HG03045 (cell line): ENCODE measurements around the gene OPRL1.

Source experiments
- ATAC-seq: cut with Tn5 transposase; IDR thresholded peaks from one replicate; pipeline ENCODE4 v1.9.1; 2021; ENCODE audit warnings: mild to moderate bottlenecking, moderate library complexity; ENCODE audit not compliant: unreplicated experiment

The OPRL1 gene

GRCh38 chr20:64080013-64080812 lies at the start of gene OPRL1:
Gene OPRL1 (plus strand): TSS chr20:64080082. CDS start chr20:64092721, 12,639 bp downstream.
- ATAC-seq, result no peak

- no peak for ATAC-seq
Measured at GRCh38 chr20:64030371-64031134, 49.3 kb upstream of the OPRL1 start.

- no peak for ATAC-seq
Measured at GRCh38 chr20:64031822-64032314, 48.0 kb upstream of the OPRL1 start.

GRCh38 chr20:64032706-64033624 lies 46.9 kb upstream of the OPRL1 start:
- no peak for ATAC-seq

GRCh38 chr20:64033981-64034493 lies 45.8 kb upstream of the OPRL1 start:
- ATAC-seq, result no peak

GRCh38 chr20:64035066-64035932 lies 44.6 kb upstream of the OPRL1 start:
- ATAC-seq, result no peak

- ATAC-seq, result no peak
Measured at GRCh38 chr20:64035933-64036345, 43.9 kb upstream of the OPRL1 start, which contains the start of gene C20orf204. Gene C20orf204 (plus strand): TSS chr20:64036182. CDS start chr20:64036324, 142 bp downstream.

- no peak for ATAC-seq
Measured at GRCh38 chr20:64036346-64037198, 43.3 kb upstream of the OPRL1 start.

GRCh38 chr20:64037199-64037497 lies 42.7 kb upstream of the OPRL1 start:
- ATAC-seq, result no peak

GRCh38 chr20:64037498-64038213 lies 42.2 kb upstream of the OPRL1 start:
- peak; percentile 5 for ATAC-seq

GRCh38 chr20:64038224-64038564 lies 41.7 kb upstream of the OPRL1 start:
- ATAC-seq, result peak; percentile 25

GRCh38 chr20:64038565-64039292 lies 41.2 kb upstream of the OPRL1 start:
- peak; percentile 41 for ATAC-seq

- ATAC-seq, result no peak
Measured at GRCh38 chr20:64039293-64040160, 40.4 kb upstream of the OPRL1 start.

GRCh38 chr20:64040231-64041039 lies 39.4 kb upstream of the OPRL1 start:
- ATAC-seq, result no peak

GRCh38 chr20:64041040-64041780 lies 38.7 kb upstream of the OPRL1 start:
- ATAC-seq, result no peak
